ENCODE measurements around the gene CBX2.

Gene CBX2

GRCh38 chr17:79783891-79784290 lies 5.9 kb downstream of the CBX2 start:
- no peak overlapping the region for H3K4me2 ChIP-seq (ENCODE audit: low read length)
- H3K4me1 ChIP-seq (ENCODE audit: control insufficient read depth, low read length), result peaks cover 24% of the 10 kb centered on the region
- no peaks in the 10 kb centered on the region for H3K9me3 ChIP-seq (ENCODE audit: control insufficient read depth, insufficient read depth, low read length)
- H3K36me3 ChIP-seq (ENCODE audit: control insufficient read depth, low read length), result peaks cover 47% of the 10 kb centered on the region
- peaks cover 5% of the 10 kb centered on the region for H3F3A ChIP-seq (ENCODE audit: control insufficient read depth, insufficient read depth)
- TF ChIP-seq EZH2phosphoT487 (IDR thresholded peaks at IDR 0.05; ENCODE audit: borderline replicate concordance, low read length), result no peak
- TF ChIP-seq CTCF (IDR thresholded peaks at IDR 0.05; ENCODE audit: low read depth, low read length, poor library complexity, severe bottlenecking), result no peak
- H3K27ac ChIP-seq (ENCODE audit: low read depth, low read length), result no peak overlapping the region
- no peaks in the 10 kb centered on the region for H3K27me3 ChIP-seq (ENCODE audit: control insufficient read depth, low read length)
- H4K20me1 ChIP-seq (ENCODE audit: control insufficient read depth, insufficient read depth, low read depth, low read length), result peaks cover 3% of the 10 kb centered on the region
- peaks cover 9% of the 10 kb centered on the region for H3K79me2 ChIP-seq (ENCODE audit: control insufficient read depth, low read length)
- H3K9me2 ChIP-seq (replicated peaks; ENCODE audit: control insufficient read depth, low read length), result no peaks in the 10 kb centered on the region
- H3K4me3 ChIP-seq (ENCODE audit: low read length), result no peak overlapping the region

- H3K4me3 ChIP-seq (ENCODE audit: low read length), result no peak overlapping the region
- no peaks in the 10 kb centered on the region for H3K9me2 ChIP-seq (replicated peaks; ENCODE audit: control insufficient read depth, low read length)
- peaks cover 18% of the 10 kb centered on the region for H3K4me1 ChIP-seq (ENCODE audit: control insufficient read depth, low read length)
- TF ChIP-seq CTCF (IDR thresholded peaks at IDR 0.05; ENCODE audit: low read depth, low read length, poor library complexity, severe bottlenecking), result no peak
- TF ChIP-seq EZH2phosphoT487 (IDR thresholded peaks at IDR 0.05; ENCODE audit: borderline replicate concordance, low read length), result no peak
- H3K9me3 ChIP-seq (ENCODE audit: control insufficient read depth, insufficient read depth, low read length), result no peaks in the 10 kb centered on the region
- H3K79me2 ChIP-seq (ENCODE audit: control insufficient read depth, low read length), result peaks cover 3% of the 10 kb centered on the region; the same call in 1 of the 2 replicates
- peaks cover 5% of the 10 kb centered on the region for H3F3A ChIP-seq (ENCODE audit: control insufficient read depth, insufficient read depth)
- H3K27ac ChIP-seq (ENCODE audit: low read depth, low read length), result no peak overlapping the region
- H3K4me2 ChIP-seq (ENCODE audit: low read length), result no peak overlapping the region
- no peaks in the 10 kb centered on the region for H3K27me3 ChIP-seq (ENCODE audit: control insufficient read depth, low read length)
- peaks cover 42% of the 10 kb centered on the region for H3K36me3 ChIP-seq (ENCODE audit: control insufficient read depth, low read length)
- H4K20me1 ChIP-seq (ENCODE audit: control insufficient read depth, insufficient read depth, low read depth, low read length), result peaks cover 3% of the 10 kb centered on the region
These were observed 6.5 kb downstream of the CBX2 start for GRCh38 chr17:79784353-79785016.

- Histone ChIP-seq H3K4me1 (ENCODE audit: control insufficient read depth, low read length) (peaks cover 16% of the 10 kb centered on the region), H3K9me3 (ENCODE audit: control insufficient read depth, insufficient read depth, low read length) (no peaks in the 10 kb centered on the region), H3K79me2 (ENCODE audit: control insufficient read depth, low read length) (no peaks in the 10 kb centered on the region), H3K27ac (ENCODE audit: low read depth, low read length) (no peak overlapping the region), H3K4me3 (ENCODE audit: low read length) (no peak overlapping the region), H4K20me1 (ENCODE audit: control insufficient read depth, insufficient read depth, low read depth, low read length) (peaks cover 3% of the 10 kb centered on the region), H3K9me2 (replicated peaks; ENCODE audit: control insufficient read depth, low read length) (no peaks in the 10 kb centered on the region), H3F3A (ENCODE audit: control insufficient read depth, insufficient read depth) (peaks cover 5% of the 10 kb centered on the region), H3K36me3 (ENCODE audit: control insufficient read depth, low read length) (peaks cover 36% of the 10 kb centered on the region), H3K27me3 (ENCODE audit: control insufficient read depth, low read length) (peaks cover 4% of the 10 kb centered on the region), H3K4me2 (ENCODE audit: low read length) (no peak overlapping the region)
- TF ChIP-seq EZH2phosphoT487 (IDR thresholded peaks at IDR 0.05; ENCODE audit: borderline replicate concordance, low read length) (no peak), CTCF (IDR thresholded peaks at IDR 0.05; ENCODE audit: low read depth, low read length, poor library complexity, severe bottlenecking) (no peak)
These were observed 7.3 kb downstream of the CBX2 start for GRCh38 chr17:79785017-79785899.

Measured in DOHH2 (cell line).